ENCODE results near the gene KLHDC8A. TPM values are rescaled to one million over a fixed set of nuclear protein-coding genes. Genes with fewer than 3 reads are reported as not detected.

Gene KLHDC8A
- total and polyA plus RNA-seq, 9 of the 15 experiments (the other 6 are each of a cell fraction or from before 2014, with no cell fraction given), result 0.01 to 0.54 (median 0.04) TPM; not detected in 6

DNA sequence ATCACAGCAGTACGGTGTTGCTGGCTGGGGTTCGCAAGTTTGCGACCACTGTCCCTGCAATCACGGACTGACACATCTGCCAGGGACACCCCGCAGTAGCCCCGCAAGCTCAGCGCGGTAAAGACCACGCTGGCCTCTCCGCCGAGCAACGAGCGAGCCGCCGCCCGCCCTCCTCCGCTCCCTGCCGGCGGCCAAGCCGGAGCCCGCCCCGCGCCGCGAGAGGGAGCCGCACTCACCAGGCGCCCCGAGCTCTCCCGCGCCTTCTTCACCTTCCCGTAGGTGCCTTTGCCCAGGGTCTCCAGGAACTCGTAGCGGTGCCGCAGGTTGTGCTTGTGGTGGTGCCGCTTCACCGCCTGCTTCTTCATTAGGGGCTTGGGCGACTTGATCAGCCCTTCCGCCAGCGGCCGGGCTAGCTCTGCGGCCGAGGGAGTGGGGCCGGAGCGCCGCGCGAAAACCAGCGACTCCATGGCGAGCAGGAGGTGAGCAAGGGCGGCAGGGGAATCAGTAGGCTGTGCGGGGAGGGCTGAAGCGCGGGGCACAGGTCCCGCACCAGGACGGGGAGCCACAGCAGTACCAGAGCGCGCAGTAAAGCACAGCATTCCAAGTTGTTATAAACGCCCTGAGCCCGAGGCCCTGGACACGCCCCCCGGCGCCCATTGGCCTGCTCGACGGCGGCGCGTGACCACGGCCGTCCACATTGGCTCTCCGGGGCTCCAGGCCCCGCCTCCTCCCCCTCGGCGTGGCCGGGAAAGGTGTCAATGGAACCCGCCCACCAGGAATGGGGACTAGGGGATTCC lies 35.4 kb downstream of the KLHDC8A start, which contains the start of gene NUAK2 (continued):
- TF ChIP-seq, protein P1, sequence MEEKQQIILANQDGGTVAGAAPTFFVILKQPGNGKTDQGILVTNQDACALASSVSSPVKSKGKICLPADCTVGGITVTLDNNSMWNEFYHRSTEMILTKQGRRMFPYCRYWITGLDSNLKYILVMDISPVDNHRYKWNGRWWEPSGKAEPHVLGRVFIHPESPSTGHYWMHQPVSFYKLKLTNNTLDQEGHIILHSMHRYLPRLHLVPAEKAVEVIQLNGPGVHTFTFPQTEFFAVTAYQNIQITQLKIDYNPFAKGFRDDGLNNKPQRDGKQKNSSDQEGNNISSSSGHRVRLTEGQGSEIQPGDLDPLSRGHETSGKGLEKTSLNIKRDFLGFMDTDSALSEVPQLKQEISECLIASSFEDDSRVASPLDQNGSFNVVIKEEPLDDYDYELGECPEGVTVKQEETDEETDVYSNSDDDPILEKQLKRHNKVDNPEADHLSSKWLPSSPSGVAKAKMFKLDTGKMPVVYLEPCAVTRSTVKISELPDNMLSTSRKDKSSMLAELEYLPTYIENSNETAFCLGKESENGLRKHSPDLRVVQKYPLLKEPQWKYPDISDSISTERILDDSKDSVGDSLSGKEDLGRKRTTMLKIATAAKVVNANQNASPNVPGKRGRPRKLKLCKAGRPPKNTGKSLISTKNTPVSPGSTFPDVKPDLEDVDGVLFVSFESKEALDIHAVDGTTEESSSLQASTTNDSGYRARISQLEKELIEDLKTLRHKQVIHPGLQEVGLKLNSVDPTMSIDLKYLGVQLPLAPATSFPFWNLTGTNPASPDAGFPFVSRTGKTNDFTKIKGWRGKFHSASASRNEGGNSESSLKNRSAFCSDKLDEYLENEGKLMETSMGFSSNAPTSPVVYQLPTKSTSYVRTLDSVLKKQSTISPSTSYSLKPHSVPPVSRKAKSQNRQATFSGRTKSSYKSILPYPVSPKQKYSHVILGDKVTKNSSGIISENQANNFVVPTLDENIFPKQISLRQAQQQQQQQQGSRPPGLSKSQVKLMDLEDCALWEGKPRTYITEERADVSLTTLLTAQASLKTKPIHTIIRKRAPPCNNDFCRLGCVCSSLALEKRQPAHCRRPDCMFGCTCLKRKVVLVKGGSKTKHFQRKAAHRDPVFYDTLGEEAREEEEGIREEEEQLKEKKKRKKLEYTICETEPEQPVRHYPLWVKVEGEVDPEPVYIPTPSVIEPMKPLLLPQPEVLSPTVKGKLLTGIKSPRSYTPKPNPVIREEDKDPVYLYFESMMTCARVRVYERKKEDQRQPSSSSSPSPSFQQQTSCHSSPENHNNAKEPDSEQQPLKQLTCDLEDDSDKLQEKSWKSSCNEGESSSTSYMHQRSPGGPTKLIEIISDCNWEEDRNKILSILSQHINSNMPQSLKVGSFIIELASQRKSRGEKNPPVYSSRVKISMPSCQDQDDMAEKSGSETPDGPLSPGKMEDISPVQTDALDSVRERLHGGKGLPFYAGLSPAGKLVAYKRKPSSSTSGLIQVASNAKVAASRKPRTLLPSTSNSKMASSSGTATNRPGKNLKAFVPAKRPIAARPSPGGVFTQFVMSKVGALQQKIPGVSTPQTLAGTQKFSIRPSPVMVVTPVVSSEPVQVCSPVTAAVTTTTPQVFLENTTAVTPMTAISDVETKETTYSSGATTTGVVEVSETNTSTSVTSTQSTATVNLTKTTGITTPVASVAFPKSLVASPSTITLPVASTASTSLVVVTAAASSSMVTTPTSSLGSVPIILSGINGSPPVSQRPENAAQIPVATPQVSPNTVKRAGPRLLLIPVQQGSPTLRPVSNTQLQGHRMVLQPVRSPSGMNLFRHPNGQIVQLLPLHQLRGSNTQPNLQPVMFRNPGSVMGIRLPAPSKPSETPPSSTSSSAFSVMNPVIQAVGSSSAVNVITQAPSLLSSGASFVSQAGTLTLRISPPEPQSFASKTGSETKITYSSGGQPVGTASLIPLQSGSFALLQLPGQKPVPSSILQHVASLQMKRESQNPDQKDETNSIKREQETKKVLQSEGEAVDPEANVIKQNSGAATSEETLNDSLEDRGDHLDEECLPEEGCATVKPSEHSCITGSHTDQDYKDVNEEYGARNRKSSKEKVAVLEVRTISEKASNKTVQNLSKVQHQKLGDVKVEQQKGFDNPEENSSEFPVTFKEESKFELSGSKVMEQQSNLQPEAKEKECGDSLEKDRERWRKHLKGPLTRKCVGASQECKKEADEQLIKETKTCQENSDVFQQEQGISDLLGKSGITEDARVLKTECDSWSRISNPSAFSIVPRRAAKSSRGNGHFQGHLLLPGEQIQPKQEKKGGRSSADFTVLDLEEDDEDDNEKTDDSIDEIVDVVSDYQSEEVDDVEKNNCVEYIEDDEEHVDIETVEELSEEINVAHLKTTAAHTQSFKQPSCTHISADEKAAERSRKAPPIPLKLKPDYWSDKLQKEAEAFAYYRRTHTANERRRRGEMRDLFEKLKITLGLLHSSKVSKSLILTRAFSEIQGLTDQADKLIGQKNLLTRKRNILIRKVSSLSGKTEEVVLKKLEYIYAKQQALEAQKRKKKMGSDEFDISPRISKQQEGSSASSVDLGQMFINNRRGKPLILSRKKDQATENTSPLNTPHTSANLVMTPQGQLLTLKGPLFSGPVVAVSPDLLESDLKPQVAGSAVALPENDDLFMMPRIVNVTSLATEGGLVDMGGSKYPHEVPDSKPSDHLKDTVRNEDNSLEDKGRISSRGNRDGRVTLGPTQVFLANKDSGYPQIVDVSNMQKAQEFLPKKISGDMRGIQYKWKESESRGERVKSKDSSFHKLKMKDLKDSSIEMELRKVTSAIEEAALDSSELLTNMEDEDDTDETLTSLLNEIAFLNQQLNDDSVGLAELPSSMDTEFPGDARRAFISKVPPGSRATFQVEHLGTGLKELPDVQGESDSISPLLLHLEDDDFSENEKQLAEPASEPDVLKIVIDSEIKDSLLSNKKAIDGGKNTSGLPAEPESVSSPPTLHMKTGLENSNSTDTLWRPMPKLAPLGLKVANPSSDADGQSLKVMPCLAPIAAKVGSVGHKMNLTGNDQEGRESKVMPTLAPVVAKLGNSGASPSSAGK (IDR thresholded peaks at IDR 0.05), result peak; percentile 99
- TF ChIP-seq, protein P2, sequence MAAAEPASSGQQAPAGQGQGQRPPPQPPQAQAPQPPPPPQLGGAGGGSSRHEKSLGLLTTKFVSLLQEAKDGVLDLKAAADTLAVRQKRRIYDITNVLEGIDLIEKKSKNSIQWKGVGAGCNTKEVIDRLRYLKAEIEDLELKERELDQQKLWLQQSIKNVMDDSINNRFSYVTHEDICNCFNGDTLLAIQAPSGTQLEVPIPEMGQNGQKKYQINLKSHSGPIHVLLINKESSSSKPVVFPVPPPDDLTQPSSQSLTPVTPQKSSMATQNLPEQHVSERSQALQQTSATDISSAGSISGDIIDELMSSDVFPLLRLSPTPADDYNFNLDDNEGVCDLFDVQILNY (CRISPR knock-in tag; IDR thresholded peaks at IDR 0.05), result peak; percentile 97
- TF ChIP-seq ZNF311 (CRISPR knock-in tag; IDR thresholded peaks at IDR 0.05) (no peak), CXXC5 (CRISPR knock-in tag; IDR thresholded peaks at IDR 0.05) (peak; percentile 83), E2F3 (CRISPR knock-in tag; IDR thresholded peaks at IDR 0.05) (0 out of 2 replicates have a peak, but pooled peaks have one; percentile 15)
- TF ChIP-seq, protein P3, sequence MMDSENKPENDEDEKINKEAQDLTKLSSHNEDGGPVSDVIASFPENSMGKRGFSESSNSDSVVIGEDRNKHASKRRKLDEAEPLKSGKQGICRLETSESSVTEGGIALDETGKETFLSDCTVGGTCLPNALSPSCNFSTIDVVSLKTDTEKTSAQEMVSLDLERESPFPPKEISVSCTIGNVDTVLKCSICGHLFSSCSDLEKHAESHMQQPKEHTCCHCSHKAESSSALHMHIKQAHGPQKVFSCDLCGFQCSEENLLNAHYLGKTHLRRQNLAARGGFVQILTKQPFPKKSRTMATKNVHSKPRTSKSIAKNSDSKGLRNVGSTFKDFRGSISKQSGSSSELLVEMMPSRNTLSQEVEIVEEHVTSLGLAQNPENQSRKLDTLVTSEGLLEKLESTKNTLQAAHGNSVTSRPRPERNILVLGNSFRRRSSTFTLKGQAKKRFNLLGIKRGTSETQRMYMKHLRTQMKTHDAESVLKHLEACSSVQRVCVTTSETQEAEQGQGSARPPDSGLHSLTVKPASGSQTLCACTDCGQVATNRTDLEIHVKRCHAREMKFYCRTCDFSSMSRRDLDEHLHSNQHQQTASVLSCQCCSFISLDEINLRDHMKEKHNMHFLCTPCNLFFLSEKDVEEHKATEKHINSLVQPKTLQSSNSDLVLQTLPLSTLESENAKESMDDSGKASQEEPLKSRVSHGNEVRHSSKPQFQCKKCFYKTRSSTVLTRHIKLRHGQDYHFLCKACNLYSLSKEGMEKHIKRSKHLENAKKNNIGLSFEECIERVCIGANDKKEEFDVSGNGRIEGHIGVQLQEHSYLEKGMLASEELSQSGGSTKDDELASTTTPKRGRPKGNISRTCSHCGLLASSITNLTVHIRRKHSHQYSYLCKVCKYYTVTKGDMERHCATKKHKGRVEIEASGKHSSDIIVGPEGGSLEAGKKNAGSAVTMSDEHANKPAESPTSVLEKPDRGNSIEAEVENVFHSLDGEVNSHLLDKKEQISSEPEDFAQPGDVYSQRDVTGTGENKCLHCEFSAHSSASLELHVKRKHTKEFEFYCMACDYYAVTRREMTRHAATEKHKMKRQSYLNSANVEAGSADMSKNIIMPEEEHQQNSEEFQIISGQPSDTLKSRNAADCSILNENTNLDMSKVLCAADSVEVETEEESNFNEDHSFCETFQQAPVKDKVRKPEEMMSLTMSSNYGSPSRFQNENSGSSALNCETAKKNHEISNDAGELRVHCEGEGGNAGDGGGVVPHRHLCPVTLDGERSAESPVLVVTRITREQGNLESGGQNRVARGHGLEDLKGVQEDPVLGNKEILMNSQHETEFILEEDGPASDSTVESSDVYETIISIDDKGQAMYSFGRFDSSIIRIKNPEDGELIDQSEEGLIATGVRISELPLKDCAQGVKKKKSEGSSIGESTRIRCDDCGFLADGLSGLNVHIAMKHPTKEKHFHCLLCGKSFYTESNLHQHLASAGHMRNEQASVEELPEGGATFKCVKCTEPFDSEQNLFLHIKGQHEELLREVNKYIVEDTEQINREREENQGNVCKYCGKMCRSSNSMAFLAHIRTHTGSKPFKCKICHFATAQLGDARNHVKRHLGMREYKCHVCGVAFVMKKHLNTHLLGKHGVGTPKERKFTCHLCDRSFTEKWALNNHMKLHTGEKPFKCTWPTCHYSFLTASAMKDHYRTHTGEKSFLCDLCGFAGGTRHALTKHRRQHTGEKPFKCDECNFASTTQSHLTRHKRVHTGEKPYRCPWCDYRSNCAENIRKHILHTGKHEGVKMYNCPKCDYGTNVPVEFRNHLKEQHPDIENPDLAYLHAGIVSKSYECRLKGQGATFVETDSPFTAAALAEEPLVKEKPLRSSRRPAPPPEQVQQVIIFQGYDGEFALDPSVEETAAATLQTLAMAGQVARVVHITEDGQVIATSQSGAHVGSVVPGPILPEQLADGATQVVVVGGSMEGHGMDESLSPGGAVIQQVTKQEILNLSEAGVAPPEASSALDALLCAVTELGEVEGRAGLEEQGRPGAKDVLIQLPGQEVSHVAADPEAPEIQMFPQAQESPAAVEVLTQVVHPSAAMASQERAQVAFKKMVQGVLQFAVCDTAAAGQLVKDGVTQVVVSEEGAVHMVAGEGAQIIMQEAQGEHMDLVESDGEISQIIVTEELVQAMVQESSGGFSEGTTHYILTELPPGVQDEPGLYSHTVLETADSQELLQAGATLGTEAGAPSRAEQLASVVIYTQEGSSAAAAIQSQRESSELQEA (IDR thresholded peaks at IDR 0.05; ENCODE audit: low read depth), result no peak
